ENCODE data around the gene MAS1.
A peak's percentile ranks its signal among the peaks of the same experiment; 100 is the strongest.

The MAS1 gene

GRCh38 chr6:159897603-159898002 lies 6.8 kb downstream of the MAS1 start:
- no peak overlapping the region for H3K4me3 ChIP-seq (ENCODE audit: low read depth, low read length)
- in situ Hi-C loops (cut with HindIII; ENCODE audit: low sequenced_read_pairs): no loop called here
- no peak for TF ChIP-seq CTCF (IDR thresholded peaks at IDR 0.05; ENCODE audit: low read depth, low read length)

GRCh38 chr6:159898519-159898918 lies 7.7 kb downstream of the MAS1 start:
- no peak for DNase-seq (ENCODE audit: low read depth, low spot score)
- TF ChIP-seq CTCF (IDR thresholded peaks at IDR 0.05; ENCODE audit: low read depth, low read length): no peak
- no peak overlapping the region for H3K4me3 ChIP-seq (ENCODE audit: low read depth, low read length)
- in situ Hi-C loops (cut with HindIII; ENCODE audit: low sequenced_read_pairs): no loop called here

More at GRCh38 chr6:159897603-159898002, 6.8 kb downstream of the MAS1 start:
- no peak for DNase-seq (ENCODE audit: low read depth, low spot score)

GRCh38 chr6:159899994-159900745 lies 9.4 kb downstream of the MAS1 start:
- no peak overlapping the region for H3K4me3 ChIP-seq (ENCODE audit: low read depth, low read length)
- in situ Hi-C loops (cut with HindIII; ENCODE audit: low sequenced_read_pairs): no loop called here

GRCh38 chr6:159902620-159903019 lies 11.8 kb downstream of the MAS1 start:
- in situ Hi-C loops (cut with HindIII; ENCODE audit: low sequenced_read_pairs): no loop called here
- no peak overlapping the region for H3K4me3 ChIP-seq (ENCODE audit: low read depth, low read length)
- no peak for TF ChIP-seq CTCF (IDR thresholded peaks at IDR 0.05; ENCODE audit: low read depth, low read length)
- DNase-seq (ENCODE audit: low read depth, low spot score): no peak

More at GRCh38 chr6:159899994-159900745, 9.4 kb downstream of the MAS1 start:
- no peak for TF ChIP-seq CTCF (IDR thresholded peaks at IDR 0.05; ENCODE audit: low read depth, low read length)
- DNase-seq (ENCODE audit: low read depth, low spot score): peak; percentile 90

- no peak for TF ChIP-seq CTCF (IDR thresholded peaks at IDR 0.05; ENCODE audit: low read depth, low read length)
- in situ Hi-C loops (cut with HindIII; ENCODE audit: low sequenced_read_pairs): no loop called here
Observed at GRCh38 chr6:159904497-159904911, 13.7 kb downstream of the MAS1 start.

GRCh38 chr6:159906400-159906799 lies 15.6 kb downstream of the MAS1 start:
- TF ChIP-seq CTCF (IDR thresholded peaks at IDR 0.05; ENCODE audit: low read depth, low read length): no peak
- no peak overlapping the region for H3K4me3 ChIP-seq (ENCODE audit: low read depth, low read length)
- no peak for DNase-seq (ENCODE audit: low read depth, low spot score)
- in situ Hi-C loops (cut with HindIII; ENCODE audit: low sequenced_read_pairs): no loop called here

More at GRCh38 chr6:159904497-159904911, 13.7 kb downstream of the MAS1 start:
- H3K4me3 ChIP-seq (ENCODE audit: low read depth, low read length): no peak overlapping the region
- no peak for DNase-seq (ENCODE audit: low read depth, low spot score)

All from astrocyte of the spinal cord (primary cell).